CD4-positive, alpha-beta memory T cell (primary cell): ENCODE results near the gene PLCL1. TPM values are rescaled to one million over a fixed set of nuclear protein-coding genes. Genes with fewer than 3 reads are reported as not detected.

ENCODE experiments used
- CTCF ChIA-PET: fragments of 350-600 bp; sonication (Branson Sonifier 250); formaldehyde crosslinking; loops from one replicate; lab custom pipeline; 2021; ENCODE audit warnings: inconsistent platforms; ENCODE audit not compliant: partially characterized antibody; lab: Charles Lee
- POLR2A ChIA-PET: fragments of 350-600 bp; sonication (Branson Sonifier 250); formaldehyde crosslinking; loops from one replicate; lab custom pipeline; 2021; ENCODE audit not compliant: partially characterized antibody; lab: Charles Lee
- DNase-seq, 5 donors: peaks; one replicate each; pipeline versions ENCODE4 v3.0.0 to v3.0.0-alpha.2; 2020 to 2022; ENCODE audit warnings: mixed read lengths in 1 of 5
- H3K27ac ChIP-seq: one replicate; pipeline ENCODE4 v1.7.0; 2013; ENCODE audit warnings: low read depth, low read length
- H3K27me3 ChIP-seq: 2 replicates; pipeline ENCODE4 v1.7.0; 2013; ENCODE audit warnings: mild to moderate bottlenecking, low read length, moderate library complexity; ENCODE audit not compliant: insufficient read depth
- H3K36me3 ChIP-seq: 2 replicates; pipeline ENCODE4 v1.7.0; 2013; ENCODE audit warnings: mild to moderate bottlenecking, low read length, moderate library complexity; ENCODE audit not compliant: insufficient read depth
- H3K4me1 ChIP-seq: 2 replicates; pipeline ENCODE4 v1.7.0; 2013; ENCODE audit warnings: mild to moderate bottlenecking, low read length, moderate library complexity; ENCODE audit not compliant: insufficient read depth
- H3K4me3 ChIP-seq, 2 donors: one replicate each; pipeline ENCODE4 v1.7.0; 2013; ENCODE audit warnings: low read length in 2 of 2, mild to moderate bottlenecking in 1 of 2
- H3K9me3 ChIP-seq, 2 donors: one replicate each; pipeline ENCODE4 v1.7.0; 2013; ENCODE audit warnings: low read length in 2 of 2, control low read depth in 1 of 2; ENCODE audit not compliant: control insufficient read depth in 1 of 2
- H3K27ac Mint-ChIP-seq, 7 donors: one replicate each; pipeline ENCODE4 v1.8.0; 2020 to 2021; ENCODE audit warnings: mixed read lengths in 7 of 7, mild to moderate bottlenecking in 6 of 7, inconsistent platforms in 3 of 7, moderate library complexity in 3 of 7
- H3K27me3 Mint-ChIP-seq, 2 donors: one replicate each; pipeline ENCODE4 v1.8.0; 2020 to 2021; ENCODE audit warnings: mixed read lengths in 2 of 2
- H3K36me3 Mint-ChIP-seq, 2 donors: one replicate each; pipeline ENCODE4 v1.8.0; 2020 to 2021; ENCODE audit warnings: mixed read lengths in 2 of 2, inconsistent platforms in 1 of 2, mild to moderate bottlenecking in 1 of 2
- H3K4me1 Mint-ChIP-seq, 4 donors: one replicate each; pipeline ENCODE4 v1.8.0; 2020 to 2021; ENCODE audit warnings: mixed read lengths in 4 of 4, mild to moderate bottlenecking in 1 of 4
- H3K4me3 Mint-ChIP-seq, 8 donors: one replicate each; pipeline ENCODE4 v1.8.0; 2020 to 2021; ENCODE audit warnings: mixed read lengths in 8 of 8, mild to moderate bottlenecking in 7 of 8, moderate library complexity in 6 of 8, inconsistent platforms in 3 of 8
- H3K9me3 Mint-ChIP-seq, 8 donors: one replicate each; pipeline ENCODE4 v1.8.0; 2020 to 2021; ENCODE audit warnings: mixed read lengths in 8 of 8, mild to moderate bottlenecking in 5 of 8, inconsistent platforms in 3 of 8, moderate library complexity in 1 of 8
- intact Hi-C: fragments of 100-400 bp; cut with micrococcal nuclease; formaldehyde crosslinking; loops from one replicate; pipeline ENCODE4 v1.15.1; 2023
- polyA plus RNA-seq, 2 donors: library from polyadenylated mRNA; unstranded; fragments of 300-500 nt; fragmentation: Illumina TruSeq; gene quantifications; one replicate each; pipeline ENCODE4 v1.2.3, GENCODE V29; 2021
- total RNA-seq, 2 experiments: library from RNA; stranded (reverse); gene quantifications; one replicate each; pipeline ENCODE4 v1.2.3, GENCODE V29; 2021

PLCL1 gene
- total and polyA plus RNA-seq, 4 experiments from 2014 or later = 5.5 to 17.6 (median 12.4) TPM

GRCh38 chr2:197862246-197862955, 58.0 kb downstream of the PLCL1 start:
- intact Hi-C loops = no loop called here
- DNase-seq = no peak
- POLR2A ChIA-PET = no interaction called here
- CTCF ChIA-PET = interaction anchor here (1.2 to 1.6 kb wide), 2 partner anchors 11 to 15 kb away, joined by 3 read pairs; no protein-coding TSS in a partner anchor
- peaks cover 2 to 15% (median 3%) of the 10 kb centered on the region in 8 donors for H3K9me3 Mint-ChIP-seq
- H3K36me3 Mint-ChIP-seq = peaks cover 2 to 12% of the 10 kb centered on the region in 2 donors
- Histone ChIP-seq H3K4me3 (no peak overlapping the region), H3K9me3 (no peaks in the 10 kb centered on the region), H3K27ac (no peak overlapping the region), H3K27me3 (no peaks in the 10 kb centered on the region), H3K4me1 (peaks cover 12% of the 10 kb centered on the region), H3K36me3 (no peaks in the 10 kb centered on the region)
- no peak overlapping the region for H3K4me3 Mint-ChIP-seq
- peak overlapping the region in 1 of 7 donors; percentile 4 for H3K27ac Mint-ChIP-seq
- H3K4me1 Mint-ChIP-seq = peaks cover 18 to 38% (median 27%) of the 10 kb centered on the region in 4 donors
- peaks cover 0 to 2% of the 10 kb centered on the region in 2 donors for H3K27me3 Mint-ChIP-seq

- no peaks in the 10 kb centered on the region for H3K36me3 ChIP-seq
- no peak for DNase-seq
- H3K4me3 Mint-ChIP-seq = no peak overlapping the region
- no peak overlapping the region for H3K27ac Mint-ChIP-seq
- H3K4me1 ChIP-seq = peaks cover 20% of the 10 kb centered on the region
- H3K4me1 Mint-ChIP-seq = peaks cover 25 to 46% (median 34%) of the 10 kb centered on the region in 4 donors
- intact Hi-C loops = no loop called here
- H3K9me3 Mint-ChIP-seq = peaks cover 0 to 10% (median 2%) of the 10 kb centered on the region in 8 donors
- no peaks in the 10 kb centered on the region for H3K9me3 ChIP-seq
- H3K4me3 ChIP-seq = no peak overlapping the region
- CTCF ChIA-PET = no interaction called here
- H3K36me3 Mint-ChIP-seq = peaks cover 0 to 7% of the 10 kb centered on the region in 2 donors
- H3K27me3 ChIP-seq = no peaks in the 10 kb centered on the region
- peaks cover 0 to 2% of the 10 kb centered on the region in 2 donors for H3K27me3 Mint-ChIP-seq
- no peak overlapping the region for H3K27ac ChIP-seq
- POLR2A ChIA-PET = no interaction called here
Measured at GRCh38 chr2:197863744-197864143, 59.4 kb downstream of the PLCL1 start.

GRCh38 chr2:197866455-197866854, 62.1 kb downstream of the PLCL1 start:
- Histone ChIP-seq H3K9me3 (no peaks in the 10 kb centered on the region), H3K4me1 (peaks cover 45% of the 10 kb centered on the region), H3K4me3 (no peak overlapping the region), H3K27me3 (no peaks in the 10 kb centered on the region), H3K27ac (no peak overlapping the region), H3K36me3 (no peaks in the 10 kb centered on the region)
- Mint-ChIP-seq H3K27ac (peak overlapping the region in 5 of 7 donors; percentile 14 to 79 (median 42)), H3K4me1 (peaks cover 43 to 61% (median 54%) of the 10 kb centered on the region in 4 donors), H3K27me3 (peaks cover 0 to 2% of the 10 kb centered on the region in 2 donors), H3K4me3 (no peak overlapping the region), H3K36me3 (no peaks in the 10 kb centered on the region), H3K9me3 (no peaks in the 10 kb centered on the region)
- CTCF ChIA-PET = interaction anchor here (0.9 to 1.5 kb wide), 2 partner anchors 15 to 23 kb away, joined by 3 read pairs; no protein-coding TSS in a partner anchor
- POLR2A ChIA-PET = no interaction called here
- intact Hi-C loops = no loop called here
- DNase-seq = no peak

- CTCF ChIA-PET = interaction anchor here (0.9 to 1.5 kb wide), 2 partner anchors 16 to 22 kb away, joined by 3 read pairs; no protein-coding TSS in a partner anchor
- Mint-ChIP-seq H3K36me3 (no peaks in the 10 kb centered on the region), H3K4me1 (peaks cover 49 to 66% (median 60%) of the 10 kb centered on the region in 4 donors), H3K4me3 (no peak overlapping the region), H3K27ac (peak overlapping the region in 6 of 7 donors; percentile 39 to 94 (median 56)), H3K9me3 (no peaks in the 10 kb centered on the region), H3K27me3 (peaks cover 0 to 2% of the 10 kb centered on the region in 2 donors)
- Histone ChIP-seq H3K4me3 (no peak overlapping the region), H3K9me3 (no peaks in the 10 kb centered on the region), H3K27ac (no peak overlapping the region), H3K27me3 (no peaks in the 10 kb centered on the region), H3K4me1 (peaks cover 51% of the 10 kb centered on the region), H3K36me3 (no peaks in the 10 kb centered on the region)
- intact Hi-C loops = no loop called here
- POLR2A ChIA-PET = no interaction called here
- DNase-seq = no peak
Measured at GRCh38 chr2:197867033-197867432, 62.6 kb downstream of the PLCL1 start.

GRCh38 chr2:197867624-197868023, 63.2 kb downstream of the PLCL1 start:
- POLR2A ChIA-PET = interaction anchor here (1.4 kb wide), 1 partner anchor 14 kb away, joined by 4 read pairs; no protein-coding TSS in a partner anchor
- CTCF ChIA-PET = interaction anchor here (0.7 to 1.5 kb wide), 2 partner anchors 21 to 26 kb away, joined by 3 read pairs; no protein-coding TSS in a partner anchor
- Mint-ChIP-seq H3K4me3 (peak overlapping the region in 3 of 8 donors; percentile 6 to 62 (median 61)), H3K27ac (peak overlapping the region; percentile 39 to 94 (median 78)), H3K27me3 (no peaks in the 10 kb centered on the region), H3K36me3 (no peaks in the 10 kb centered on the region), H3K9me3 (no peaks in the 10 kb centered on the region), H3K4me1 (peaks cover 49 to 69% (median 58%) of the 10 kb centered on the region in 4 donors)
- Histone ChIP-seq H3K4me3 (no peak overlapping the region), H3K27ac (no peak overlapping the region), H3K9me3 (no peaks in the 10 kb centered on the region), H3K4me1 (peaks cover 57% of the 10 kb centered on the region), H3K27me3 (no peaks in the 10 kb centered on the region), H3K36me3 (no peaks in the 10 kb centered on the region)
- no peak for DNase-seq
- intact Hi-C loops = loop anchor here (2.0 kb wide), 1 partner anchor 21 kb away; no protein-coding TSS in a partner anchor

GRCh38 chr2:197868206-197868605, 63.8 kb downstream of the PLCL1 start:
- H3K36me3 ChIP-seq = no peaks in the 10 kb centered on the region
- H3K4me3 Mint-ChIP-seq = peak overlapping the region in 5 of 8 donors; percentile 6 to 62 (median 43)
- peaks cover 47 to 65% (median 56%) of the 10 kb centered on the region in 4 donors for H3K4me1 Mint-ChIP-seq
- no peak for DNase-seq
- CTCF ChIA-PET = interaction anchor here (0.7 to 1.0 kb wide), 2 partner anchors 16 to 25 kb away, joined by 3 read pairs; no protein-coding TSS in a partner anchor
- no peak overlapping the region for H3K4me3 ChIP-seq
- H3K4me1 ChIP-seq = peaks cover 58% of the 10 kb centered on the region
- POLR2A ChIA-PET = interaction anchor here (1.4 to 2.0 kb wide), 3 partner anchors 15 to 65 kb away, joined by 4 to 7 read pairs (median 6); no protein-coding TSS in a partner anchor
- H3K9me3 ChIP-seq = no peaks in the 10 kb centered on the region
- H3K27ac Mint-ChIP-seq = peak overlapping the region; percentile 10 to 94 (median 85)
- intact Hi-C loops = loop anchor here (2.0 kb wide), 1 partner anchor 21 kb away; no protein-coding TSS in a partner anchor
- no peak overlapping the region for H3K27ac ChIP-seq
- H3K36me3 Mint-ChIP-seq = no peaks in the 10 kb centered on the region
- H3K27me3 Mint-ChIP-seq = no peaks in the 10 kb centered on the region
- H3K9me3 Mint-ChIP-seq = no peaks in the 10 kb centered on the region
- H3K27me3 ChIP-seq = no peaks in the 10 kb centered on the region

- POLR2A ChIA-PET = interaction anchor here (0.9 to 2.0 kb wide), 11 partner anchors 11 to 85 kb away, joined by 3 to 9 read pairs (median 5); partner anchors contain the start of gene PLCL1
- intact Hi-C loops = loop anchor here (1.0 to 2.0 kb wide), 3 partner anchors 22 to 65 kb away; partner anchors contain the start of gene PLCL1
Measured at GRCh38 chr2:197869041-197869440, 64.6 kb downstream of the PLCL1 start.

More at GRCh38 chr2:197869041-197869440, 64.6 kb downstream of the PLCL1 start:
- H3K4me3 Mint-ChIP-seq = peak overlapping the region in 7 of 8 donors; percentile 5 to 85 (median 75)
- H3K9me3 Mint-ChIP-seq = no peaks in the 10 kb centered on the region
- peaks cover 46 to 62% (median 54%) of the 10 kb centered on the region in 4 donors for H3K4me1 Mint-ChIP-seq
- Histone ChIP-seq H3K36me3 (no peaks in the 10 kb centered on the region), H3K27me3 (no peaks in the 10 kb centered on the region), H3K4me3 (no peak overlapping the region), H3K9me3 (no peaks in the 10 kb centered on the region), H3K27ac (peak overlapping the region; percentile 50), H3K4me1 (peaks cover 58% of the 10 kb centered on the region)
- H3K36me3 Mint-ChIP-seq = no peaks in the 10 kb centered on the region
- peak overlapping the region; percentile 90 to 96 (median 94) for H3K27ac Mint-ChIP-seq
- CTCF ChIA-PET = interaction anchor here (1.0 to 1.6 kb wide), 3 partner anchors 17 to 54 kb away, joined by 3 to 6 read pairs (median 3); no protein-coding TSS in a partner anchor
- no peak for DNase-seq
- H3K27me3 Mint-ChIP-seq = no peaks in the 10 kb centered on the region
